Measurements from ENCODE around the gene IGF2BP2.
"Not testable (repeated sequence)": the region's sequence is repeated elsewhere in the genome, so short reads cannot be mapped to it uniquely, and the experiment has no call there.

Gene IGF2BP2

GRCh38 chr3:185831990-185832389, 7.1 kb upstream of the IGF2BP2 start:
- DNase-seq = no peak

DNA sequence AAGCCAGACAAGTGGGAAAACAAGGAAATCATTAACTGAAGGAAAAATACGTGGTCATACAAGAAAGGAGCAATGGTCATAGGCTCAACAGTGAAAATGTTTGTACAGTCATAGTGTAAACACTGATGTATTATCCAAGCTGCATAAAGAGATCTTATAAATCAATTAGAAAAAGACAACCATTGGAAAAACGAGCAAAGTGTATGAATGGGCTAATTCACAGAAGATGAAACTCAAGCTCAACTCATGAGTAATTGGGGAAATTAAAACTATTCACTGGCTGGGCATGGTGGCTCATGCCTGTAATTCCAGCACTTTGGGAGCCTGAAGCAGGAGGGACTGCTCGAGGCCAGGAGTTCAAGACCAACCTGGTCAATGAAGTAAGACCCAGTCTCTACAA, 6.4 kb upstream of the IGF2BP2 start:
- no peak for DNase-seq

DNA sequence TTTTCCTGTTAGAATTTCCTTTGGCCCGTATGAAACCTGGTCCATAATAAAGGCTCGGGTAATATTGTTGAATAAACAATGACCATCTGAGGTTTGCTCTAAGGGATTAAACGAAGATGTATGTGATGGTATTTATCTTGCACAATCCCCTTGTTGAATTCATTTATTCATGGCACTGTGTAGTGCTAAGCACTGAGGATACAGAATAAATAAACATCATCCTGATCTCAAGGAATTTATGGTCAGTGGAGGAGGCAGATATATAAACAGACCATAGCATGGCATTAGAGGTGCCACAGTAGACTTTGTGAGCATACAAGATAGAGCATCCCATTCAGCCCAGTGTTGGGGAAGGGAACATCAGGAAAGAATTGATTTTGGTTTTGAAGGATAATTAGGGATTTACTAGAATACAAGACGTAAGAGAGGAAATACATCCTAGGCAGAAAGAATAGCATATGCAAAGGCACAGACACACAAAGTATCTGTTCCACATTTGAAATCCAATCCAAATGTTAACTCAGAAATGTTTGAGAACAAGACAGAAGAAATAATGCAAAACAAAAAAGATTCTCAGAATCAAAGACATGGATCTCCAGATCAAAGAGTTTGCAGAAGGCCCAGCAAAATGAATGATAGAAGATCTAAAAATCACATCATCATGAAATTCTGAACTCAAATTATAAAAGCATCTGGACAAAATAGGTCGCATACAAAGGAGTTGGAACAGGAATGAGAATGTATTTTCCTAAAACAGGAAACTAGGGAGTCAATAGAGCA, 5.4 kb upstream of the IGF2BP2 start:
- no peak for DNase-seq

DNA sequence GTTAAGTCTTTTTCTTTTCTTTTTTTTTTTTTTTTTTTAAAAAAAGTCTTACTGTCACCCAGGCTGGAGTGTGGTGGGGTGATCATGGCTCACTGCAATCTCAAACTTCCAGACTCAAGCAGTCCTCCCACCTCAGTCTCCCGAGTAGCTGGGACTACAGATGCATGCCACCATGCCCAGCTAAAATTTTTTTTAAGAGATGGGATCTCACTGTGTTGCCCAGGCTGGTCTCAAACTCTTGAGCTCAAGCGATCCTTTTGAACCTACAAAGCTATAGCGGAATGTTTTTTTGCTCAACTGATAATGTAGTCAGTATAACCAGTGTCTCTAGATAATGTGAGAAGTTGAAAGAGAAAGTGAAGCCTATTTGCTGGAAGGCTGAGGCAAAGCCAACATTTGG, 3.9 kb upstream of the IGF2BP2 start:
- no peak for DNase-seq

DNA sequence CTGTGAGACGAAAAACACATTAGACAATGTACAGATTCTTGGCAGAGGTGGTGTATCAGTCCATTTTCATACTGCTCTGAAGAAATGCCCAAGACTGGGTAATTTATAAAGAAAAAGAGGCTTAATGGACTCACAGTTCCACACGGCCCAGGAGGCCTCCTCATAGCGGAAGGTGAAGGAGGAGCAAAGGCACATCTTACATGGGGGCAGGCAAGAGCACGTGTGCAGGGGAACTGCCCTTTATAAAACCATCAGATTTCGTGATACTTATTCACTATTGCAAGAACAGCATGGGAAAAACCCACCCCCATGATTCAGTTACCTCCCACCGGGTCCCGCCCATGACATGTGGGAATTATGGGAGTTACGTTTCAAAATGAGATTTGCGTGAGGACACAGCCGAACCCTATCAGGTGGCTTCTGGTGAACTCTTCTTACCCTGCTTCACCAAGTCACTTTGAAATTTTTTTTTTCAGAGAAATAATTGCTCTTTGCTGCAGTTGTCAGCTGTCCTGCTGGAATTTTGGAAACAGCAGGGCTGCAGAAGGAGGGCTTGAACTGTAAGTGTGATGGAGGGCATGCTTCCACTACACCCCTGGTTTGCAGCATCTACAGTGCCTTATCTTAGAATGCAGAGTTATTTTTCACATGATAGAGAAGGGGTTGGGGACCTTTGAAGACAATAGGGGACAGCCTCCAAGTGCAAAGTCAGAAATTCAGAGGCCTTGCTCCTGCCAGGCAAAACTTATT, 2.9 kb upstream of the IGF2BP2 start:
- DNase-seq = no peak

DNA sequence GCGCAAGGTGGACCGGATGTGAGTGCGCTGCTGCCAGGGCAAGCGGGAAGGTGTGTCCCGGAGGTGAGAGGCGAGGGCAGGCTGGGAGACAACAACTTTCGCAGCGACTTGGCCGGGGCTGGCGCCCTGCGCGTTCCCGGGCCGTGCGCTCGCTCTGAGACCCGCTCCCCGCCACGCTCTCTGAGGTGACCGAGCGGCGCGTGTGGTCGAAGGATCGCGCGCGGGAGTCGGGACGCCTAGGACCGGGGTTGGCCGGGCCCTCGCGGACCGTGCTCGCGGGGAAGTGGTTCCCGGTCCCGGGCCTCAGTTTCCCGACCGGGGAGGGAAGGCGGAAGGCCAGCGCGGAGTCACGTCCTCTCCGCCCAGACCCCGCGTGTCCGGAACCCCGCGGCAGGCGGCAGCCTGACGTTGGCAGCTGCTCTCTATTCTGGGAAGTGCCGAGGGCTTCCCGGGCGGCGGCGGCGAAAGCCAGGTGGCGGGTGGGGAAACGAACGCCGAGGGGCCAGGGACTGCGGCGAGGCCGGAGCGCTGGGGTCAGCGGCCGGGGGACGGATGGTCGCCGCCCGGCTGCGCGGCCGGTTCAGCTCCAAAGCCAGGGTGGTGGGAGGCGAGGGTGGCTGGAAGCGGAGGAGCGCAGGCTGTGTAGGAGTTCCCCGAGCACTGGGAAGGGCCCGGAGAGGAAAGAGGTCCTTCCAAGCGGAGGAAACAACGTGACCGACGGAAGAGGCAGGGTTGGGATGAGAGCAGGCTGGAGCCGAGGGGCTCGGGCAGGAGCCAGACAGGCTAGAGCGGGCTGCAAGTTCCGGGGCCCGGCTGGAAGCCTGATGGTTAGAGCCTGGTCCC, 1.0 kb upstream of the IGF2BP2 start:
- DNase-seq = peak; percentile 30

- DNase-seq = no peak
Observed at GRCh38 chr3:185824051-185825005, 514 bp downstream of the IGF2BP2 start.

DNA sequence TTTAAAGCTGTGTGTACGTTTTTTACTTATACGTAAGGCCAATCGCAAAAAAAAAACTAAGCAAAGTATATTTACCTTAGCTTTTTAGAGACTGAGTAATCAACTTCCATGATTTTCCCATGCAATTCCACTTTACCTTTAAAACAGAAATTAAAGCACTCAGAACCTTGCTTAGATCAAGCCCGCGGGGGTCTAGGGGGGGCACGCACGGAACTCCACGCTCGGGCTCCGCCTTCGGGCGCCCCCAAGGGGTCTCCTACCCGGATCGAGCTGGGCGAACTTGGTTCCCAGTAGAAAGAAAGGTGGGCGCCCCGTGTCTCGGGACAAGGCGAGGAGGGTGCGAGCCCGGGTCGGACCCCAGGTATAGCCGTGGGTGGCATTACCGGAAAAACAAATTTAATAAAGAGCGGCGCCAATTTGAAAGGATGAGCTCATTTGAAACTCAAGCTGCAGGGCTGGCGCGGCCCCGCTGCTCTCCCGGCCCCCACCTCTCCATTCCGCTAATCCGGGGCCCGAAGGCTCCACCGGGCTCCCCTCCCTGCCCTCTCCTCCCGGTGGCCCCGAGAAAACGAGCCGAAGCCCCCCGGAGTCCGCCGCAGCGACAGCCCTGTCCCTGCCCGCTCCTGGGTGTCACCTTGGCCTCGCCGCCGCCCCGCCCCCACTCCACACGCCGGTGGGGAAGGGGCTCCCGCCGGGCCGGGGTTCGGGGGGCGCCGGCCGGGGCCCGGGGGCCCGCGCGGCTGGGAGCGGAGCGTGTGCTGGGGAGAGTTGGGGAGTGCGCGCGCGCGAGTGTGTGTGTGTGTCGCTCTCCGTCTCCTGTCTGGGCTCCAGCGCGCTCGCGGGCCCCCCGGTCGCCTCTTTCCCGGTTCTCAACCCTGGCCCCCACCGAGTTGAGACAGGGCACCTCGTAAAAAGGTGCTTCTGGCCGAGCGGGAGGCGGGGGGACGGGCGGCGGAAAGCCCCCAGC, 1.5 kb downstream of the IGF2BP2 start:
- DNase-seq = no peak

GRCh38 chr3:185822221-185823000, 2.4 kb downstream of the IGF2BP2 start:
- no peak for DNase-seq

GRCh38 chr3:185820973-185821758, 3.7 kb downstream of the IGF2BP2 start:
- no peak for DNase-seq

GRCh38 chr3:185818267-185818875, 6.5 kb downstream of the IGF2BP2 start:
- no peak for DNase-seq

DNA sequence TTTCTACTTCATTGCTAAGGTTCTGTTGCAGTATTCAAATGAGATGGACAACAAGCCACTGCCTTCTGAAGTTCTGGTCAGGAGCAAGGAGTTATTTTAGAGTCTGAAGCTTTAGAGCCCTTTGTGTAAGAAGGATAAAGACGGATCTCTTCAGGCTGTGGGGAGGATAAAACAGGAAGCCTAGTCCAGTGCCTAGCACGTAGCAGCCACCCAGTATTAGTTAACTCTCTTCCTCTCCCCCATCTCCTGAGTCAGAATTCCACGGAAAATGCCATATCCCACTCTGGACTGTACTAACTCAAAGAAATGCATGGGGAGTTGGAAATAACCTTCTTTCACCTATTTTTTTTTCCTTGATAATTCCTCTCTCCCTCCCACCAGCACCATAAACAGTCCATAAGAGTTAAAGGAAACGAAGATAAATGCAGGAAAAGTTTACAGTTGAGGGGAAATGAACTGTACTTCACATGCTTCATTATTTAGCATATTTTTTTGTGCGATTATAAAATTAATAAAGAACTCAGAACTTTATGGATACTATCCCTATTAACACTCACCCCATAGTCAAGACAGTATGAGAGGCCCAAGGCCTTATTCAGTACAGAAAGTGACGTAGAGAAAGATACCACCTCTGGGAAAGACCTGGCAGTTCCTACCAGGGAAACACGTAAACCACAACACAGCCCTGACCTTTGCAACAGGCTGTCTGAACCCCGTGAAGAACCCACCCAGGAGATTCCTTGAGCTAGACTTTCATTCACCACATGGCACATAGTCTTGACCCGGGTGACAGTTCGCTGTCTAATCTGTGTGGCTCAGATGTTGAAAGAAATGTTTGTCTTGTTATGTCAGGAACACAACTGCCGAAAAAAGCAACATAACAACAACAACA, 9.2 kb downstream of the IGF2BP2 start:
- DNase-seq = no peak

GRCh38 chr3:185813691-185814215, 11.1 kb downstream of the IGF2BP2 start:
- no peak for DNase-seq

DNA sequence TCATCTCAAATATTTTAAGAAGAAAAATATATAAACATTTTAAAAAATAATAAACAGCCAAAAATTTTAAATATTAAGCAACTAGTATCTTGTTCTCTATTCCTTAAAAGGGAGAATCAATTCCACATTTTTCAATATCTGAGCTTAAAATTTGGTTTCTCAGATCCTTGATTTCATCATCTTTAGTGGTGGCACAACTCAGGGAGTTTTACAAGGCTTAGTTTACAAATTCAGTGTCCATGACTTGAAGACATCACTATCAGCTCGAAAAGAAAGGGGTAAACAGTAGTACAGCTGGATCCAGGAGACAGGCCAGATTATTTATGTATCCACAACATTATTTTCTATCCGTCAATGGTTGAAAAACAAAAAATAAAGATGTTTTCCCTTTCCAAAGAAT, 11.6 kb downstream of the IGF2BP2 start:
- DNase-seq = no peak

DNA sequence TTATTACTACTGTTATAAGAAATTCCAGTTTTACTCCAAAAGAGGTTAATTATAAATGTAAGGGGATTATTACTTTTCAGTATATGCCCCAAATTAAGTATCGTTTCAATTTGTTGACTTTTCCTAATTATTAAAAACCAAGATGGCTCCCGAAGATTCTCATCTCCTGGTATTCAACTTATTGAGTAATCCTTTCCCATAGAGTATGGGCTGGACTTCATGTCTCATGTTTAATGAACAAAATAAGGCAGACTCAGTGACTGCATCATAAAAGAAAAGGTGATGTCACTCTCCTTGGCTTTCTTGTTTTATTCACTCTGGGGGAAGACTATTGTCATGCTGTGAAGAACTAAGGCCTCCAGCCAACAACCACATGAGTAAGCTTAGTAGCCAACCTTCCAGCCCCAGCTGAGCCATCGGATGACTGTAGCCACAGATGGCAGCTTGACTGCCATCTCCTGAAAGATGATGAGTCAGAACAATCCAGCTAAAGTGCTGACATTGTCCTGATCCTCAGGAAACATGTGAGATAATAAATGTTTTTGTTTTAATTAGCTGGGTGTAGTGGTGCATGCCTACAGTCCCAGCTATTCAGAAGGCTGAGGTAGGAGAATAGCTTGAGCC, 17.3 kb downstream of the IGF2BP2 start:
- DNase-seq = peak; percentile 16

GRCh38 chr3:185798831-185799110, 26.1 kb downstream of the IGF2BP2 start:
- DNase-seq = not testable (repeated sequence)

Data from stimulated activated CD4-positive, alpha-beta T cell treated with anti-CD3 and anti-CD28 coated beads, Interleukin-1b, Interleukin-23, amount 100 ng/mL, for 48 hours (primary cell).